Measurements from ENCODE around the gene GPHA2.

DNA sequence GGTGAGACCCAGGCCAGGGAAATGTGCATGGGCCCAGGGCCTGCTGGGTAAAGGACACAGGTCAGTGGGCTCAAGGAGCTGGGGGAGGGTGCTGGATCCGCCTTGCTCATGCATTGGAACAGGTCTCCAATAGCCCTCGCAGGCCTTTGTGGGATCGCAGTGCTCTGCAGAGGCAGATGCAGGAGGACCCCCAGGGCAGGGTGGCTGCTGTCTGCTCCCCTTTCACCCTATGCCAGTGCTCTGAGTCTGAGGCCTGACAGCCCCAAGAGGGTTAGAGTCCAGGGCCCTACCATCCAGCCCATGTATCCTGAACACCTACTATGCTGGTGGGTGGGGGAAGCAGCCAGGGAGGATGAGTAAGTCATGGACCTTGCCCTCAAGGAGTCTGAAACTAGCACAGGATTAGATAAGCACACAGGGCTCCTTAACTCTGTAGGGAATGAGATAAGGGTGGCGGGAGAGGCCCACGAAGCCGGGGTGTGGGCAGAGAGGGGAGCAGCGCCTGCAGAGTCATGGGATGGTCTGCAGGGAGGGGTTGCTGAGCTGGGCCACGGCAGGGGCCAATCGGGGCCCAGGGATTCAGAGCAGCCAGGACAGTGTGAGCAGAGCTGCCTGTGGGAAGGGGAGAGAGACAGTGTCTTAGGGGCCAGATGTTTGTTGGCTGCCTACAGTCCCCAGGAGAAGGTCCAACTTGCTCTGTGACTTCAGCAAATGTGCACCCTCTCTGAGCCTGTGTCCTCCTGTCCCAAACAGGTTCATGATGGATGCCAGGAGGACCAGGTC lies 46.8 kb downstream of the GPHA2 start:
- TF ChIP-seq, protein P1, sequence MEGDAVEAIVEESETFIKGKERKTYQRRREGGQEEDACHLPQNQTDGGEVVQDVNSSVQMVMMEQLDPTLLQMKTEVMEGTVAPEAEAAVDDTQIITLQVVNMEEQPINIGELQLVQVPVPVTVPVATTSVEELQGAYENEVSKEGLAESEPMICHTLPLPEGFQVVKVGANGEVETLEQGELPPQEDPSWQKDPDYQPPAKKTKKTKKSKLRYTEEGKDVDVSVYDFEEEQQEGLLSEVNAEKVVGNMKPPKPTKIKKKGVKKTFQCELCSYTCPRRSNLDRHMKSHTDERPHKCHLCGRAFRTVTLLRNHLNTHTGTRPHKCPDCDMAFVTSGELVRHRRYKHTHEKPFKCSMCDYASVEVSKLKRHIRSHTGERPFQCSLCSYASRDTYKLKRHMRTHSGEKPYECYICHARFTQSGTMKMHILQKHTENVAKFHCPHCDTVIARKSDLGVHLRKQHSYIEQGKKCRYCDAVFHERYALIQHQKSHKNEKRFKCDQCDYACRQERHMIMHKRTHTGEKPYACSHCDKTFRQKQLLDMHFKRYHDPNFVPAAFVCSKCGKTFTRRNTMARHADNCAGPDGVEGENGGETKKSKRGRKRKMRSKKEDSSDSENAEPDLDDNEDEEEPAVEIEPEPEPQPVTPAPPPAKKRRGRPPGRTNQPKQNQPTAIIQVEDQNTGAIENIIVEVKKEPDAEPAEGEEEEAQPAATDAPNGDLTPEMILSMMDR (IDR thresholded peaks at IDR 0.05), result no peak
- TF ChIP-seq BHLHE40 (IDR thresholded peaks at IDR 0.05; ENCODE audit: low read depth, low read length) (no peak), MAZ (IDR thresholded peaks at IDR 0.05; ENCODE audit: borderline replicate concordance, low read depth, low read length) (no peak)
- TF ChIP-seq, protein P2, sequence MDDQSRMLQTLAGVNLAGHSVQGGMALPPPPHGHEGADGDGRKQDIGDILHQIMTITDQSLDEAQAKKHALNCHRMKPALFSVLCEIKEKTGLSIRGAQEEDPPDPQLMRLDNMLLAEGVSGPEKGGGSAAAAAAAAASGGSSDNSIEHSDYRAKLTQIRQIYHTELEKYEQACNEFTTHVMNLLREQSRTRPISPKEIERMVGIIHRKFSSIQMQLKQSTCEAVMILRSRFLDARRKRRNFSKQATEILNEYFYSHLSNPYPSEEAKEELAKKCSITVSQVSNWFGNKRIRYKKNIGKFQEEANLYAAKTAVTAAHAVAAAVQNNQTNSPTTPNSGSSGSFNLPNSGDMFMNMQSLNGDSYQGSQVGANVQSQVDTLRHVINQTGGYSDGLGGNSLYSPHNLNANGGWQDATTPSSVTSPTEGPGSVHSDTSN (IDR thresholded peaks at IDR 0.05), result no peak
